Effector memory CD4-positive, alpha-beta T cell (primary cell): ENCODE measurements around the gene DNAH14.
"Not testable (repeated sequence)": the region's sequence is repeated elsewhere in the genome, so short reads cannot be mapped to it uniquely, and the experiment has no call there.

Source experiments
- DNase-seq, 3 donors: peaks; one replicate each; pipeline ENCODE4 v3.0.0-alpha.2; 2020
- H3K27ac ChIP-seq: 2 replicates; pipeline ENCODE4 v1.7.0; 2013; ENCODE audit warnings: mild to moderate bottlenecking, low read length, moderate library complexity; ENCODE audit not compliant: insufficient read depth, poor library complexity, severe bottlenecking
- H3K27me3 ChIP-seq: replicated peaks from 2 replicates; pipeline ENCODE4 v1.7.0; 2013; ENCODE audit warnings: mild to moderate bottlenecking, low read length; ENCODE audit not compliant: insufficient read depth, control insufficient read depth, poor library complexity, severe bottlenecking
- H3K36me3 ChIP-seq: 2 replicates; pipeline ENCODE4 v1.7.0; 2013; ENCODE audit warnings: mild to moderate bottlenecking, low read length, moderate library complexity; ENCODE audit not compliant: control insufficient read depth, insufficient read depth
- H3K4me1 ChIP-seq: 2 replicates; pipeline ENCODE4 v1.7.0; 2013; ENCODE audit warnings: low read length, mild to moderate bottlenecking; ENCODE audit not compliant: control insufficient read depth, insufficient read depth, poor library complexity, severe bottlenecking
- H3K4me3 ChIP-seq: 2 replicates; pipeline ENCODE4 v1.7.0; 2013; ENCODE audit warnings: low read length, low read depth, mild to moderate bottlenecking; ENCODE audit not compliant: insufficient read depth, poor library complexity, severe bottlenecking
- H3K9me3 ChIP-seq: 2 replicates; pipeline ENCODE4 v1.7.0; 2013; ENCODE audit warnings: mild to moderate bottlenecking, low read length, moderate library complexity; ENCODE audit not compliant: control insufficient read depth

DNAH14 gene

DNA sequence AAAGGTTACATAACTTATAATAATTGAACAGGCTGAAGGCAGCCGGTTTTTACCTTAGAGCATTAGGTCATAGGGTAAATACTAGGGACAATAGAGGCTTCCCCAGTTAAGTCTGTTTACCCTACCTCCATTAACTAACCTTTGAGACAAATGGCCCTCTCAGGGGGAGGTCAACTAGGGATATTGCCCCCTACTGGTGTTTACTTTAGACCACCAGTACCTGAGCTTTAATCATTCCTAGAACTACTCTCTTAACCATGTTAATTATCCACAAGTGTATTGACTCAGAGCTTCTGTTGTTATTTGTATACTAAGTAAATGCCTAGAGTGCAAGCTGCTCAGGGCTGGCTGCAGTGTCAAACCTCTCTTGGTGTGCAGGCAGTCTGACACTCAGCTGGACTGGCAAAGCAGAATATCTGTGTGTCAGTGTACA is 52.5 kb downstream of the DNAH14 start:
- H3K27ac ChIP-seq, DNase-seq, H3K27me3 ChIP-seq, H3K9me3 ChIP-seq, H3K4me3 ChIP-seq, H3K4me1 ChIP-seq, H3K36me3 ChIP-seq: not testable (repeated sequence)

DNA sequence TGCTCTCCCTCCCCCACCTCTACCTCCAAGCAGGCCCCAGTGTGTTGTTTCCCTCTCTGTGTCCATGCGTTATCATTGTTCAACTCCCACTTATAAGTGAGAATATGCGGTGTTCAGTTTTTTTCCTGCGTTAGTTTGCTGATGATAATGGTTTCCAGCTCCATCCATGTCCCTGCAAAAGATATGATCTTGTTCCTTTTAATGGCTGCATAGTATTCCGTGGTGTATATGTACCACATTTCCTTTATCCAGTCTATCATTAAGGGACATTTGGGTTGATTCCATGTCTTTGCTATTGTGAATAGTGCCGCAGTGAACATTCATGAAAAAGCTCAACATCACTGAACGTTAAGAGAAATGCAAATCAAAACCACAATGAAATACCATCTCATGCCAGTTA is 58.6 kb downstream of the DNAH14 start:
- no peak for DNase-seq
- no peak overlapping the region for H3K27ac ChIP-seq
- H3K9me3 ChIP-seq = no peaks in the 10 kb centered on the region
- H3K4me1 ChIP-seq = no peaks in the 10 kb centered on the region
- H3K36me3 ChIP-seq = no peaks in the 10 kb centered on the region
- H3K27me3 ChIP-seq = no peaks in the 10 kb centered on the region
- H3K4me3 ChIP-seq = no peak overlapping the region

DNA sequence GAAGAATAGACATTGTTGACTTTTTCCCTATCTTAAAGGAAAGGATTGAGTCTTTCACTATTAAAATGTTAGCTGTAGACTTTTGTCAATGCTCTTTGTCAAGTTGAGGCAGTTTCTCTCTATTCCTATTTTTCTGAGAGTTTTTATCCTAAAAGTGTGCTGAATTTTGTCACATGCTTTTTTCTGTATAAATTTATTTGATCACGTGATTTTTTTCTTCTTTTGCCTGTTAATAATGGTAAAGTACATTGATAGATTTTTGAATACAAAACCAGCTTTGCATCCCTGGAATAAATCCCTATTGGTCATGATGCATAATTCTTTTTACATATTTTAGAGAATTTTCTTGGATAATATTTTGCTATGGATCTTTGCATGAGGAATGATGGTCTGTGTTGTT is 60.1 kb downstream of the DNAH14 start:
- no peaks in the 10 kb centered on the region for H3K4me1 ChIP-seq
- no peak overlapping the region for H3K27ac ChIP-seq
- H3K27me3 ChIP-seq = no peaks in the 10 kb centered on the region
- no peak for DNase-seq
- no peak overlapping the region for H3K4me3 ChIP-seq
- no peaks in the 10 kb centered on the region for H3K9me3 ChIP-seq
- H3K36me3 ChIP-seq = no peaks in the 10 kb centered on the region

DNA sequence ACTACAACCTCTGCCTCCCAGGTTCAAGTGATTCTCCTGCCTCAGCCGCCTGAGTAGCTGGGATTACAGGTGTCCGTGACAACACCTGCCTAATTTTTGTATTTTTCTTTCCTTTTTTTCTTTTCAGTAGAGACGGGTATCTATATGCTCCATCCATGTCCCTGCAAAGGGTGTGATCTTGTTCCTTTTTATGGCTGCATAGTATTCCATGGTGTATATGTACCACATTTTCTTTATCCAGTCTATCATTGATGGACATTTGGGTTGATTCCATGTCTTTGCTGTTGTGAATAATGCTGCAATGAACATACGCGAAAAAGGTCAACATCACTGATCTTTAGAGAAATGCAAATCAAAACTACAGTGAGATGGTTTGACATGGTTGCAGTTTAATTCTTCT is 62.1 kb downstream of the DNAH14 start:
- H3K27ac ChIP-seq, H3K4me3 ChIP-seq, H3K4me1 ChIP-seq, H3K36me3 ChIP-seq, H3K27me3 ChIP-seq, H3K9me3 ChIP-seq, DNase-seq: not testable (repeated sequence)

DNA sequence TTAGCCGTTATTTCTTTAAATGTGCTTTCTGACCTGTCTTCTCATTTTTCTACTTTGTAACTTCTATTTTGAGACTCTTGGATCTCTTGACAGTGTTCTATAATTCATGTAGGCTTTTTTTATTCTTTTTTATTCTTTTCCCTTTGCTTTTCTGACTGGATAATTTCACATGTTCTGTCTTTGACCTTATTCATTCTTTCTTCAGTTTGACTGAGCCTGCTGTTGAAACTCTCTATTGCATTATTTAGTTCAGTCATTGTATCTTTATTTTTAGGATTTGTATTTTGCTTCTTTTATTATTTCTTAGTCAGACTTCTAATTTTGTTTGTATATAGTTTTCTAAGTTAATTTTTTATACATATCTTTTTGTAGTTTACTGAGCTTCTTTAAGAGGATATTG is 66.1 kb downstream of the DNAH14 start:
- Histone ChIP-seq H3K9me3 (no peaks in the 10 kb centered on the region), H3K4me1 (no peaks in the 10 kb centered on the region), H3K27me3 (no peaks in the 10 kb centered on the region), H3K36me3 (no peaks in the 10 kb centered on the region), H3K4me3 (no peak overlapping the region), H3K27ac (no peak overlapping the region)
- DNase-seq = no peak

DNA sequence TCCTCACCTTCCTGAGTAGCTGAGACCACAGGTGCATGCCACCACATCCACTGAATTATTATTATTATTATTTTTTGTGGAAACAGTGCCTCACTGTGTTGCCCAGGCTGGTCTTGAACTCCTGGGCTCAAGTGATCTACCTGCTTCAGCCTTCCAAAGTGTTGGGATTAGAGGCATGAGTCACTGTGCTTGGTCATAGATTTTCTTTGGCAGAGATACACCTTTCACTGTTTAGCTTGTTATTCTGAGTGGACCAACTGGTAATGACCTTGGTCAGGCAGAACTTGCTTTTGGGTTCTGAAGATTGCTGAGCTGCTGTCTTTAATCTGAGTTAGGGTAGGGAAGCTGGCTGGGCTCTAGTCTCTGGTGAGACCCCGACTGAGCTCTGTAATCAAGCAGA is 66.8 kb downstream of the DNAH14 start:
- H3K27me3 ChIP-seq = no peaks in the 10 kb centered on the region
- no peaks in the 10 kb centered on the region for H3K9me3 ChIP-seq
- no peak for DNase-seq
- H3K36me3 ChIP-seq = no peaks in the 10 kb centered on the region
- H3K4me3 ChIP-seq = no peak overlapping the region
- no peaks in the 10 kb centered on the region for H3K4me1 ChIP-seq
- no peak overlapping the region for H3K27ac ChIP-seq

DNA sequence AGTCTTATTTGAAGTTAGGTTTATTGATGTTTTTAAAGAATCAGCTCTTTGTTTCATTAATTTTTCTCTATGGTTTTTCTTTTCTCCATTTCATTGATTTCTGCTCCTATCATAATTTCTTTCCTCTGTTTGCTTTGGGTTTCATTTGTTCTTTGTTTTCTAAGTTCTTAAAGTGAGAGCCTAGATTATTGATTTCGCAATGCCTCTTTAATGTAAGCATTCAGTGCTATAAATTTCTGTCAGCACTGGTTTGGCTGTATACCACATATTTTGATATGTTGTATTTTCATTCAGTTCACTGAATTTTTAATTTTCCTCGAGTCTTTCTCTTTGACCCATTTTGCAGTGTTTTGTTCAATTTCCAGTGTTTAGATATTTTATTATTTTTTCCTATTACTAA is 68.7 kb downstream of the DNAH14 start:
- H3K4me3 ChIP-seq = no peak overlapping the region
- H3K36me3 ChIP-seq = no peaks in the 10 kb centered on the region
- DNase-seq = no peak
- H3K27me3 ChIP-seq = no peaks in the 10 kb centered on the region
- no peaks in the 10 kb centered on the region for H3K4me1 ChIP-seq
- no peaks in the 10 kb centered on the region for H3K9me3 ChIP-seq
- H3K27ac ChIP-seq = no peak overlapping the region

DNA sequence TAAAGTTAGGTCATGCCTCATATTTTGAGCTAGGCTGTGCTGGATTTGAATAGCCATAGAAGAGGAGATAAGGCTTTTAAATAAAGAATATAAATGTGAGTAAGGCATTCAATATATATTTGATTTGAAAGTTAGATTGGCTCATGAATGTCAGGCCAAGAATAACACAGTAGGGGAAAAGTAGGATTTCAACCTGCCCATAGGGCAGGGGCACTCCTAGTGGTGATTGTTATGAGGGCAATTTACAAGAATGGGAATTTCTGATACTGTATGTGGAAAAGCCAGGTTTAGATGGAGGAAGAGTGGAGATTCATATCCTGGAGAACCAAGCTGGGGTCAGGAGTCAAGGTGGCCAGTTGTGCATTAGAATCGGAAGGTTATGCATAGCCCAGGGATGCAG is 74.9 kb downstream of the DNAH14 start:
- no peak for DNase-seq
- Histone ChIP-seq H3K27ac (no peak overlapping the region), H3K4me1 (no peaks in the 10 kb centered on the region), H3K4me3 (no peak overlapping the region), H3K36me3 (no peaks in the 10 kb centered on the region), H3K9me3 (no peaks in the 10 kb centered on the region), H3K27me3 (no peaks in the 10 kb centered on the region)

DNA sequence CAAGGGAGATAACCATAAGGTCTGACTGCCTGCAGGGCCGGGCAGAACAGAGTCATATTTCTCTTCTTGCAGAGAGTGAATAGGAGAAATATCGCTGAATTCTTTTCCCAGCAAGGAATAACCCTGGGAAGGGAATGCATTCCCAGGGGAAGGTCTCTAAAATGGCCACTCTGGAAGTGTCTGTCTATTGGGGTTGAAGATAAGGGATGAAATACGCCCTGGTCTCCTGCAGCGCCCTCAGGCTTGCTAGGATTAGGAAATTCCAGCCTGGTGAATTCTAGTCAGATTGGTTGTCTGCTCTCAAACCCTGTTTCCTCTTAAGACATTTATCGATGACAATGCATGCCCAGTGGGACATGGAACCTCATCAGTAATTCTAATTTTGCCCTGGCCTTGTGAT is 76.9 kb downstream of the DNAH14 start:
- not testable (repeated sequence) for H3K4me1 ChIP-seq, DNase-seq, H3K27me3 ChIP-seq, H3K4me3 ChIP-seq, H3K9me3 ChIP-seq, H3K27ac ChIP-seq, H3K36me3 ChIP-seq

DNA sequence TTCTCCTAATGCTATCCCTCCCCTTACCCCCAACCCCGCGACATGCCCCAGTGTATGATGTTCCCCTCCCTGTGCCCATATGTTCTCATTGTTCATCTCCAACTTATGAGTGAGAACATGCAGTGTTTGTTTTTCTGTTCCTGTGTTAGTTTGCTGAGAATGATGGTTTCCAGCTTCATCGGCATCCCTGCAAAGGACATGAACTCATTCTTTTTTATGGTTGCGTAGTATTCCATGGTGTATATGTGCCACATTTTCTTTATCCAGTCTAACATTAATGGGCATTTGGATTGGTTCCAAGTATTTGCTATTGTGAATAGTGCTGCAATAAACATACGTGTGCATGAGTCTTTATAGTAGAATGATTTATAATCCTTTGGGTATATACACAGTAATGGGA is 78.6 kb downstream of the DNAH14 start:
- not testable (repeated sequence) for H3K36me3 ChIP-seq, H3K27ac ChIP-seq, H3K4me3 ChIP-seq, H3K4me1 ChIP-seq, H3K9me3 ChIP-seq, H3K27me3 ChIP-seq, DNase-seq

DNA sequence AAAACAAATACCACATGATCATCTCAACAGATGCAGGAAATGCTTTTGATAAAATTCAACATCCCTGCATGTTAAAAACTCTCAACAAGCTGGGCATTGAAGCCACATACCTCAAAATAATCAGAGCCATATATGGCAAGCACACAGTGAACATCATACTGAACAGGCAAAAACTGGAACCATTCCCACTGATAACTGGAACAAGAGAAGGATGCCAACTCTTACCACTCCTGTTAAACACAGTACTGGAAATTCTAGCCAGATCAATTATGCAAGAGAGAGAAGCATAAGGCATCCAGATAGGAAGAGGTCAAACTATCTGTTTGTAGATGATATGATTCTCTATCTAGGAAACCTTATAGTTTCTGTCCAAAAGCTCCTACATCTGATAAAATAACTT is 91.6 kb downstream of the DNAH14 start:
- Histone ChIP-seq H3K4me1 (no peaks in the 10 kb centered on the region), H3K36me3 (no peaks in the 10 kb centered on the region), H3K27ac (no peak overlapping the region), H3K27me3 (no peaks in the 10 kb centered on the region), H3K9me3 (no peaks in the 10 kb centered on the region), H3K4me3 (no peak overlapping the region)
- no peak for DNase-seq
